GM19397 (cell line): ENCODE results near the gene KNL1.
"Not testable (repeated sequence)": the region's sequence is repeated elsewhere in the genome, so short reads cannot be mapped to it uniquely, and the experiment has no call there.

Experiments
- ATAC-seq: cut with Tn5 transposase; IDR thresholded peaks from one replicate; pipeline ENCODE4 v1.9.1; 2021; ENCODE audit warnings: mild to moderate bottlenecking, moderate library complexity; ENCODE audit not compliant: unreplicated experiment

KNL1 gene

DNA sequence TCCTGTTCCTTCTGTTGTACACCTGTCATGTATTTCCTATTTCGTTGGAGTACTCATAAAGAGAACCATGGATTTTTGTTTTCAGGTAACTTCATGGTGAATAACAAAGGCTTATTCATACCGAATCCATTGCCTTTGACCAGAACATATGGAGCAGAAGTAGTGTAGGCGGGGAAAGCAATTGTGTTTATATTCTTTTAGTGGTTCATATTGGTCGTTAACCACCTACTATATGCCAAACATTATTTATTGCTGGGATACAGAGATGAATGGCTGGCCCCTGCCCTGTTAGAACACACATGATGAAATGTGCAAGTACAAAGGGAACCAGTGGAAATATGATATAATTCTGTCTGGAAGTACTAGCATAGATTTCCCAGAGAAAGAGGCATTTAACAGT, 15.2 kb upstream of the KNL1 start:
- no peak for ATAC-seq

- ATAC-seq: not testable (repeated sequence)
Measured at GRCh38 chr15:40581796-40582195, 12.3 kb upstream of the KNL1 start.

- no peak for ATAC-seq
Measured at GRCh38 chr15:40582726-40583246, 11.3 kb upstream of the KNL1 start.

DNA sequence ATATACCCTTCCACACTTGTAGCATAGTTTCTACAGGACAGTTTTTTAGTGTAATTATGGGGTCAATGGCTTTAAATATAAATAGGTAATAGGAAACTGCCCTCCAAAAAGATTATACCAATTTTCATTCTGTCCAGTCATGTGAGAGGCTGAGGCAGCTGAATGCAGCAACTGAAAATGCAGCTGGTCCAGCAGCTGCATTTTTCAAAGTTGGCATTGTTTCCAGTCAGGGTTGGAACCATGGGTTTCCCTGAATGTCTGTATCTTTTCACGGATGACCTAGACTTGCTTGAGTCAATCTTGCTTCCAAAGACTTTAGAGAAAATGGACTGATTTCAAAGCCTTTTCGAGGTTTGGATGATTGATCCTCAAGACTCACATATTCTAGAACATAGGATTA, 9.9 kb upstream of the KNL1 start:
- no peak for ATAC-seq

- no peak for ATAC-seq
Measured at GRCh38 chr15:40590667-40591050, 3.4 kb upstream of the KNL1 start.

- no peak for ATAC-seq
Measured at GRCh38 chr15:40591389-40591788, 2.7 kb upstream of the KNL1 start.

DNA sequence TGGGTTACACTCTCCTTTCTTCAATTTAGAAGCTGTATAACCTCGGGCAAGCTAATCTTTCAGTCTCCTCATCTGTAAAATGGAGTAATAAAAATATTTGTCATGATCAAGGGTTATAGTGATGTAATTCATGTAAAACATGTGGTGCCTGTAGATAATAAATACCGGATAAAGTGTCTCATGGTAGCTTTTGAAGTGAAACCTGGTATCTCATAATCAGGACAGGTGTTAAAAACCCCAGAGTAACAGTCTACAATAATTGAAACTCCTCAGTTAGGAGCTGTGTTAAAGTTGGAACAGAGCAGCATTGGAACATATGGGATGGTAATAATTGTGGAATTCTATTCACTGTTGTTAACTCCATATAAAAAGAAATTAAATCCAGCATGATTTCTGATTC, 884 bp upstream of the KNL1 start:
- no peak for ATAC-seq

- peak; percentile 47 for ATAC-seq
Measured at GRCh38 chr15:40594429-40594836, 384 bp downstream of the KNL1 start.

- no peak for ATAC-seq
Measured at GRCh38 chr15:40595219-40595618, 1.2 kb downstream of the KNL1 start.

GRCh38 chr15:40595773-40596172, 1.7 kb downstream of the KNL1 start:
- ATAC-seq: no peak

GRCh38 chr15:40597024-40597423, 3.0 kb downstream of the KNL1 start:
- no peak for ATAC-seq

GRCh38 chr15:40598126-40598525, 4.1 kb downstream of the KNL1 start:
- ATAC-seq: no peak

DNA sequence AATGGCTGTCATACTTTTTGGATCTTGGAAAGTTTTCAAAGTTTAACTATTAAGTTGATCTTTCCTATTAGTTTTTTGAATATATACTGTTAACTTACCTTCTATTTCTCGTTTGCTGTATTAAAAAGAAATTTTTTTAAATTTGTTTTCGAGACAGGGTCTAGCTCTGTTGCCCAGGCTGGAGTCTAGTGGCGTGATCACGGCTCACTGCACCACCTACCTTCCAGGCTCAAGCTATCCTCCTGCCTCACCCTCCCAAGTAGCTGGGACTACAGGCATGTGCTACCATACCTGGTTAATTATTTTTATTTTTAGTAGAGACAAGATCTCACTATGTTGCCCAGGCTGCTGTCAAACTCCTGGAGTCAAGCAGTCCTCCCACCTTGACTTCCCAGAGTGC, 4.6 kb downstream of the KNL1 start:
- no peak for ATAC-seq

DNA sequence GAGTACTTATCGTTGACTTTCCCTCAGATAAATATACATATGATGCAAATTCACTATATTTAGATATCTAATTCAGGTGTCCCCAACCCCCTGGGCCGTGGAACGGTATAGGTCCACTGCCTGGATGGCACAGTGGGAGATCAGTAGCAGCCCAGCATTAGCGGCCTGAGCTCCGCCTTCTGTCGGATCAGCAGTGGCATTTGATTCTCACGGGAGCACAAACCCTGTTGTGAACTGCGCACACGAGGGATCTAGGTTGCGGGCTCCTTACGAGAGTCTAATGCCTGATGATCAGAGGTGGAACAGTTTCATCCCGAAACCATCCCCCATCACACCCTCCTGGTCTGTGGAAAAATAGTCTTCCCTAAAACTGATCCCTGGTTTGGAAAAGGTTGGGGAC, 6.9 kb downstream of the KNL1 start:
- no peak for ATAC-seq

DNA sequence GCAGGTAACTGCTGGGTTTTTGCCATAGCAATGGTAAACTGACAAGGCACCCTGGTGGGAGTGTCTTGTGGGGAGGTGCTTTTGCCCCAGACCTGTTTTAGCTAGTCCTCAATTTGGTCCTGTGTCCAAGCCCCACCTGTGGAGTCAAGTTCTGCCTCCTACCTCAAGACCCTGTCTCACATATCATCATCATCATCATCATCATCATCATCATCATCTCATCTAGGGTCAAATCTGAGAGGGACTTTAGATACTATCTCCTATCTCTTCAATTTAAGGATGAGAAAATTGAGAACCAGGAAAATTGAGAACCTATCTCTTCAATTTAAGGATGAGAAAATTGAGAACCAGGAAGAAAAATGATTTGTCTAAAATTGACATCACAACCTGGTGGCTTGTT, 9.9 kb downstream of the KNL1 start:
- ATAC-seq: no peak

- no peak for ATAC-seq
Measured at GRCh38 chr15:40613080-40613479, 19.0 kb downstream of the KNL1 start.

- no peak for ATAC-seq
Measured at GRCh38 chr15:40618023-40618422, 24.0 kb downstream of the KNL1 start.

- ATAC-seq: no peak
Measured at GRCh38 chr15:40618906-40619305, 24.9 kb downstream of the KNL1 start.

- no peak for ATAC-seq
Measured at GRCh38 chr15:40623361-40623760, 29.3 kb downstream of the KNL1 start.

DNA sequence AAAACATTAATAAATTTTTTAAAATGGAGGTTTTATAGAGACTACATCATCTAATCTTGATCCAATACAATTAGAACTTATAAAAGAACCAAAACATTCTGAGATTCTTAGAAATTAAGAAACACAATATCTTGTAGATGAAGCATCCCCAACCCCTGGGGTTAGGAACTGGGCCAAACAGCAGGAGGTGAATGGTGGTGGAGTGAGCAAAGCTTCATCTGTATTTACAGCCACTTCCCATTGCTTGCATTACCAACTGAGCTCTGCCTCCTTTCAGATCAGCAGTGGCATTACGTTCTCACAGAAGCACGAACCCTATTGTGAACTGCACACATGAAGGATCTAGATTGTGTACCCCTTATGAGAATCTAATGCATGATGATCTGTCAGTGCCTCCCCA, 36.3 kb downstream of the KNL1 start:
- ATAC-seq: no peak

GRCh38 chr15:40633178-40633577, 39.1 kb downstream of the KNL1 start:
- ATAC-seq: no peak

DNA sequence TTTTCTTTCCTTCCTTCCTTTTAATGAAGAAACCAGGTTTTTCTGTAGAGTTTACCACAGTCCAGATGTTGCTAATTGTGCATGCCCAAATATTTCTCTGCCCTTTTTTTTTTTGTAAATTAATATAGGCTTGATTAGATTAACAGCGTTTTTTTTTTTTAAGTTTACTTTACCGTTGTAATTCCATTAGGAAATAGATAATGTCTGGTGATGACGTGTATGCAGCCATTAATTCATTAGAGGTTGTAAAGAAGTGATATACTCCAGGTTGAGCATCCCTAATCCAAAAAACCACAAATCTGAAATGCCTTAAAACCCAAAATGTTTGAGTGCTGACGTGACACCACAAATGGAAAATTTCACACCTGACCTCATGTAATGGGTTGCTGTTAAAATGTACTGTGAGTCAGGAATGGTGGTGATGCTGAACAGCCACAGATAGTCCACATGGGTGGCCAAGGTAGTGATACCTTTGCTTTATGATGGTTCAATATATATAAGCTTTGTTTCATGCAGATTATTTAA, 43.2 kb downstream of the KNL1 start:
- ATAC-seq: no peak

- no peak for ATAC-seq
Measured at GRCh38 chr15:40639677-40640076, 45.6 kb downstream of the KNL1 start.
